Transverse colon (tissue), 4 donors: Measurements from ENCODE around the gene ZBTB7B. TPM values are rescaled to one million over a fixed set of nuclear protein-coding genes. Genes with fewer than 3 reads are reported as not detected.
A peak's percentile ranks its signal among the peaks of the same experiment; 100 is the strongest.

Experiments used
- DNase-seq: peaks from one replicate; pipeline ENCODE4 v3.0.0-alpha.2; 2019
- H3K27ac ChIP-seq, 4 donors: fragments of 200-600 bp; sonication (generic); 2 replicates each; pipeline ENCODE4 v1.5.1; 2016 to 2018; ENCODE audit warnings: inconsistent platforms in 4 of 4
- H3K27me3 ChIP-seq: fragments of 200-600 bp; sonication (generic); 2 replicates; pipeline ENCODE4 v1.5.1; 2017; ENCODE audit warnings: inconsistent platforms
- H3K36me3 ChIP-seq, 4 donors: fragments of 200-600 bp; sonication (generic); 2 replicates each; pipeline ENCODE4 v1.5.1; 2017 to 2019; ENCODE audit warnings: inconsistent platforms in 4 of 4
- H3K4me1 ChIP-seq, 4 donors: fragments of 200-600 bp; sonication (generic); 2 replicates each; pipeline ENCODE4 v1.5.1; 2017 to 2020; ENCODE audit warnings: inconsistent platforms in 4 of 4
- H3K4me3 ChIP-seq, 4 donors: fragments of 200-600 bp; sonication (generic); 1 replicate in 1 of 4; 2 replicates in 3 of 4; pipeline versions ENCODE4 v1.5.1 to v1.6.1; 2017 to 2019; ENCODE audit warnings: inconsistent platforms in 4 of 4
- H3K9me3 ChIP-seq, 2 donors: fragments of 200-600 bp; sonication (generic); 2 replicates each; pipeline ENCODE4 v1.5.1; 2017 to 2019; ENCODE audit warnings: inconsistent platforms in 2 of 2
- CTCF ChIP-seq, 5 experiments: fragments of 200-600 bp in 3 of 5; fragments of 450-650 bp in 2 of 5; sonication (generic) in 3 of 5; IDR thresholded peaks; 1 replicate in 2 of 5; 2 replicates in 3 of 5; pipeline ENCODE4 v1.5.1; 2016 to 2017; ENCODE audit warnings: antibody characterized with exemption in 5 of 5, inconsistent platforms in 3 of 5, mild to moderate bottlenecking in 2 of 5, moderate library complexity in 1 of 5
- EP300 ChIP-seq: sonication (generic); formaldehyde crosslinking; IDR thresholded peaks from one replicate; pipeline ENCODE4 v1.6.1; 2017; ENCODE audit warnings: antibody characterized with exemption, low read depth
- POLR2A ChIP-seq: fragments of 450-650 bp; IDR thresholded peaks from one replicate; pipeline ENCODE4 v1.6.1; 2016; ENCODE audit warnings: antibody characterized with exemption, mild to moderate bottlenecking, moderate library complexity
- POLR2AphosphoS5 ChIP-seq, 3 donors: sonication (generic); formaldehyde crosslinking; IDR thresholded peaks; one replicate each; pipeline ENCODE4 v1.6.1; 2016; ENCODE audit warnings: antibody characterized with exemption in 3 of 3
- WGBS, 2 donors: methylation state at CpG; one replicate each; pipeline ENCODE4 v1.1.5; 2018; ENCODE audit warnings: low coverage in 1 of 2; 5-methylcytosine and 5-hydroxymethylcytosine counted together
- in situ Hi-C, 4 donors: fragments of 200-750 bp; cut with MboI; loops; one replicate each; pipeline versions ENCODE4 v1.15.0 to v1.15.1; 2017; ENCODE audit warnings: low sequenced_read_pairs in 3 of 4, low pct_ligation_motif_present in 1 of 4, low pct_unique_long_range_greater_than_20kb in 1 of 4
- intact Hi-C: fragments of 100-400 bp; cut with DNase I; formaldehyde crosslinking; loops from one replicate; pipeline ENCODE4 v1.15.1; 2023; ENCODE audit warnings: low total_unique reads
- total RNA-seq, 4 donors: library from RNA; depleted of rRNA; stranded (reverse); fragments of >200 nt; gene quantifications; one replicate each; pipeline ENCODE4 v1.1.0, GENCODE V29; 2016

ZBTB7B gene
- total RNA-seq, 4 donors from 2014 or later: 85.2 to 513 (median 272) TPM

DNA sequence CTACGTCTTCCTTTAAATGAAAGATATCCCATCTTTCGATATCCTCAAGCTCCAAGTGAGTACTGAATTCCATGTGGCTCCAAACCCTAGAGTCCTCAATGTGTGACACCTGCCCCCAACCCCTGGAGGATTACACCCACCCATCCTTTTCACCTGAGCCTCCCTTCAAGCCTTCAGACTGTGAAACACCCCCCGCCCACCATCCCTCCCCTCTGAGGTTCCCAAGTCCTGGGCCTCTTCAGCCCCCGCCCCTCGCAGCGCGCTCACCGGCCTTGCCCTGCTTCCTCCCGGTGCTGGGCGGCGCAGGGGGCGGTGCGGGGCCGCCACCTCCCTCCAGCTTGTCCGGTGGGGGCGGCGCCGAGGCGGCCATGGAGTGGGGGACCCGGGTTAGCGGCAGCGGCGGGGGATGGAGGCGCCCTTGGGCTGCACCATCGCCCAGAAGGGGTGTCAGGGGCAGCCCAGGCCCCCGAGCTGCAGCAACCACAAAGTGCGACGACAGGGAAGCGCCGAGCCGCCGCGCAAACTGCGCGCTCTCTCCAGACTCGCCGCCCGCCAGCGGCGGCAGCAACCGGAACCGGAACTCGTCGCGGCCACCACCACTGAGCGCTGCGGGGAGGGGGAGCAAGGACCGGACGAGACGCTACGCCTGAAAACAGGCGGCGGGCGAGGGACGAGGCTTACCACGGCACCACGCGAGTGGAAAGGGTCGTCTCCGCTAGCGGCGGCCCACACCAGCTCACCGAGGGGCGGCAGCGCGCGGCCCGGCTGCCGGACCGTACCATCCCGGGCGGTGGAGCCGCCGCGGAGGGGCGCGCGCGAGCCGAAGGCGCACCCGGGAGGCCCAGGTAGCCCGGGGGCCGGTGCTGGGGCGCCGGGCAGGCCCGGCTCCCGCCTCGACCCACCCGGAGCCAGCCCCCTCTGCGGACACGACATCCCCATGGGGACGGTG, 41.1 kb upstream of the ZBTB7B start, which contains the start of gene PYGO2:
PYGO2 (minus strand) TSS at position 576 of the 949 bp plus-strand sequence; CDS start at position 370, 206 bp downstream.
- Histone ChIP-seq H3K36me3 (peaks cover 0 to 22% (median 10%) of the 10 kb centered on the region in 4 donors), H3K9me3 (no peaks in the 10 kb centered on the region), H3K27me3 (no peaks in the 10 kb centered on the region), H3K4me3 (peak within 1 kb of the TSS; percentile 62 to 95 (median 78)), H3K4me1 (peaks cover 9 to 42% (median 31%) of the 10 kb centered on the region in 4 donors), H3K27ac (peak within 1 kb of the TSS; percentile 95 to 99 (median 96))
- DNase-seq: peak; percentile 87
- 0% methylated on average over 20 of the region's 93 CpGs; no CpG with 5 or more reads in 1 of the 2 donors for WGBS, 2 donors
- intact Hi-C loops: no loop called here
- TF ChIP-seq CTCF (IDR thresholded peaks at IDR 0.05) (peak in 4 of 5 experiments; percentile 35 to 83 (median 64)), POLR2AphosphoS5 (IDR thresholded peaks at IDR 0.05) (peak; percentile 85 to 92 (median 91)), POLR2A (peak; percentile 89), EP300 (no peak)
- in situ Hi-C loops: loop anchor here in 3 of 4 donors (25.0 kb wide), 1 partner anchor 101 kb away; the partner anchor contains the start of genes ADAM15 (in 3 of the 3) and EFNA4 (in 3 of the 3)

DNA sequence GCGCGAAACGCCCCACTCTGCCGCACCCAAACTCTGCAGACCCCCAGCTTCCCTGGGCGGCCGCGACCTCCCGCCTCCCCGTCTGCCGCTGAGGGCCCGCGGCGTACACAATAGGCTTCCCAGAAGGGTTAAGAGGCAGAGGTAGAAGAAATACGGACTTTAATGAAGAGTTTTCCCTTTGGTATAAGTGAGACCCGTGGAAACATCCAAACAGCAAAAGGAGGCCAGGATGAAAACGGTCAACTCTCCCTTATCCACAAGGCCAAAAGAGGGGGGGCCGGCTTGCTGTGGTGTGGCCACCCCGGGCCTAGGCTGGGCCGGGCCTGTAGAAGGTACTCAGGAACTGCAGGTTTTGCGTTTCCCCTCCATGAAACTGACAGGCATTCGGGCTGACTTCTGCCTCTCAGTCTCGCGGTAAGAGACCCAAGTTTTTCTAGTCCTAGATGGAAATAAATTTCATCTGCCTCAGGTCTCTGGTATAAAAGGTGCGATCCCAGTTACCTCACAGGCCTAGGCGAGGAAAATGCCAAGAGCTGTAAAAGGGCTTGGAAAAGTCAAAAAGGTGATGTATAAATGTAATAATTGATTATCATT, 40.3 kb upstream of the ZBTB7B start:
- DNase-seq: peak; percentile 49
- WGBS, 2 donors: 2 to 3% methylated on average over 8 to 22 of the region's 25 CpGs
- intact Hi-C loops: no loop called here
- no peaks in the 10 kb centered on the region for H3K27me3 ChIP-seq
- peaks cover 0 to 28% (median 11%) of the 10 kb centered on the region in 4 donors for H3K36me3 ChIP-seq
- peak overlapping the region; percentile 95 to 99 (median 96) for H3K27ac ChIP-seq
- TF ChIP-seq EP300: no peak
- TF ChIP-seq POLR2A: no peak
- TF ChIP-seq POLR2AphosphoS5 (IDR thresholded peaks at IDR 0.05): no peak
- TF ChIP-seq CTCF (IDR thresholded peaks at IDR 0.05): no peak
- H3K9me3 ChIP-seq: no peaks in the 10 kb centered on the region
- peaks cover 1 to 34% (median 24%) of the 10 kb centered on the region in 4 donors for H3K4me1 ChIP-seq
- in situ Hi-C loops: loop anchor here in 3 of 4 donors (25.0 kb wide), 1 partner anchor 100 kb away; the partner anchor contains the start of genes ADAM15 (in 3 of the 3) and EFNA4 (in 3 of the 3)
- H3K4me3 ChIP-seq: peak overlapping the region; percentile 62 to 95 (median 78)

- TF ChIP-seq POLR2A: no peak
- TF ChIP-seq CTCF (IDR thresholded peaks at IDR 0.05): no peak
- TF ChIP-seq POLR2AphosphoS5 (IDR thresholded peaks at IDR 0.05): no peak
- no peak for TF ChIP-seq EP300
- 67% methylated on average over 6 of the region's 6 CpGs; no CpG with 5 or more reads in 1 of the 2 donors for WGBS, 2 donors
- H3K9me3 ChIP-seq: no peaks in the 10 kb centered on the region
- no peaks in the 10 kb centered on the region for H3K27me3 ChIP-seq
- no peak for DNase-seq
- H3K36me3 ChIP-seq: peaks cover 0 to 32% (median 14%) of the 10 kb centered on the region in 4 donors
- peaks cover 0 to 30% (median 22%) of the 10 kb centered on the region in 4 donors for H3K4me1 ChIP-seq
- peak overlapping the region; percentile 95 to 99 (median 96) for H3K27ac ChIP-seq
- peak overlapping the region in 1 of 4 donors; percentile 92 for H3K4me3 ChIP-seq
- intact Hi-C loops (no loop called here), in situ Hi-C loops (loop anchor here in 3 of 4 donors (25.0 kb wide), 1 partner anchor 99 kb away; the partner anchor contains the start of genes ADAM15 (in 3 of the 3) and EFNA4 (in 3 of the 3))
Measured at GRCh38 chr1:154962795-154963330, 39.7 kb upstream of the ZBTB7B start.
